NK-92 (cell line): ENCODE data around the gene MTFP1.
"Not testable (repeated sequence)": the region's sequence is repeated elsewhere in the genome, so short reads cannot be mapped to it uniquely, and the experiment has no call there.

Experiments
- DNase-seq: peaks from one replicate; lab custom pipeline; 2025; ENCODE audit not compliant: unreplicated experiment; lab: John Stamatoyannopoulos, UW

The MTFP1 gene

DNA sequence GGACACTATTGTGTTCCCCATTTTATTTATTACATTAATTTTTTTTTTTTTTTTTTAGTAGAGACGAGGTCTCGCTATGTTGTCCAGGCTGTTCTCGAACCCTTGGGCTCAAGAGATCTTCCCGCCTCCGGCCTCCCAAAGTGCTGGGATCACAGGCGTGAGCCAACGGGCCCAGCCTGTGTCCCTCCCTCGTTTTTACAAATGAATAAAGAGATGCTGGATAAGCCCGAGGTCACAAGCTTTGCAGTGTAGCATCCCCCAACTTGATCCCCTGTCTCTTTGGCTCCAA lies 297 bp upstream of the MTFP1 start:
- no peak for DNase-seq

DNA sequence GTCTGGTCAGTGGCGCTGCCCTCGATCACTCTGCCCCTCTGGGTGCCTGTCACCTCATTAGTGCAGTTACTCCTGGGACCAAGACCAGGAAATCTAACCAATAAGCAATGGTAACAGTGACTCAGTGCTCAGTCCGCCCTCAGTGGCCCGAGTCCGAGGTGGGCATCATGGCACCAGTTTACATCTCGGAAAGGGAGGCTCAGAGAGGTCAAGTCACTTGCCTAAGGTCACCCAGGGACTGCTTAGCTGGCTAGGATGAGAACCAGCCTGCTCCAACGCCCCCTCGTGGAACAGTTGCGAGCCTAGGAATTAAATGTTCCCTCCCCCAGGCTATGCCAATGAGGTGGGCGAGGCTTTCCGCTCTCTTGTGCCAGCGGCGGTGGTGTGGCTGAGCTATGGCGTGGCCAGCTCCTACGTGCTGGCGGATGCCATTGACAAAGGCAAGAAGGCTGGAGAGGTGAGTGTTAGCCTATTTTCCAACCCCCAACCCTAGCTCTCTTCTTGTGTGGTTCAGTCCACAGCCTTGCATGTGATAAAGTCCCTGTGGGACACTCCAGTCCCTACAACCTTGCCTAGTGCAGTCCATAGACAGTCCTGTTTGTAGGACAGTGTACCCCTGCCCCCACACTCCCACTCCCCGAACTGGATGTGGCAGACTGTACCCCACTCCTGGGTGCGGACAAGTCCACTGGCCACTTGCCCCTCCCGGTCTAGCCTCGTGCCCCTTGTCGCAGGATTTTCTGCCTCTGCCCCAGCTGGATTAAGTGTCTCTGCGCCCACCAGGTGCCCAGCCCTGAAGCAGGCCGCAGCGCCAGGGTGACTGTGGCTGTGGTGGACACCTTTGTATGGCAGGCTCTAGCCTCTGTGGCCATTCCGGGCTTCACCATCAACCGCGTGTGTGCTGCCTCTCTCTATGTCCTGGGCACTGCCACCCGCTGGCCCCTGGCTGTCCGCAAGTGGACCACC lies 1.1 kb downstream of the MTFP1 start:
- DNase-seq = no peak

DNA sequence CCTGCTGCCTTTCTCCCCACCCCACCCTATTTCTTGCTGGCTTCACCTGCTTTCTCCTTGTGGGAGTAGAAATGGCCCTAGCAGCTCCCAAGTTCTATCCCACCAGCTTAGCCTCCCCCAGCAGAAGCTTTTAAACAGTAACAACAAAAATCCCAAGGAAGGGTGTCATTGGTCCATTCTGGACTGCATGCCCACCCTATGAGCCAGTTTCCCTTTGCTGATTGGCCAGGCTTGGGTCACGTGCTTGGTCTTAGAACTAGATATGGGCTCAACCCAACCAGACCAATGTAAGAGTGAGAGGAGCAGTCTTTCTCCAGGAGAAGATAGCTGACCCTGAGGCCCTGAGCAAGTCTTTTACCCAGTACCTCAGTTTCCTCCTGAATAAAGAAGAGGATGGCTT lies 2.3 kb downstream of the MTFP1 start:
- DNase-seq = no peak

DNA sequence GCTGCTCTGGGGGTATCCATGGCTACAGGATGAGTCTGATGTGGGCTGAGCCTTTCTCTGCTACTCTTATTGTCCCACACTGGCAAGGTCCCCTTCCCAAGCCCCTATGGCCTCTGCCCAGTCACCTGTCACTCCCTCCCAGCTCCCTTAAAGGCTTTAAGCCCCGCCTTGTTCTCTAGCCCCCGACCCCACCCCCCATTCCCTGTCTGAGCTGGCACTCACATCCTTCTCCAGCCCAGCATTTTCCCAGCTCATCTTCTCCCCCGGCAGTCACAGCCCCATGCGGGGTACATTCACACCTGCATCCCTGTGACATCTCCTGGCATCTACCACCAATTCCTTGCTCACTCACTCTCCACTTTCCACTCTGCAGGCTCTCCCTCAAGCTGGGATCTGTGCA lies 4.3 kb downstream of the MTFP1 start:
- no peak for DNase-seq

DNA sequence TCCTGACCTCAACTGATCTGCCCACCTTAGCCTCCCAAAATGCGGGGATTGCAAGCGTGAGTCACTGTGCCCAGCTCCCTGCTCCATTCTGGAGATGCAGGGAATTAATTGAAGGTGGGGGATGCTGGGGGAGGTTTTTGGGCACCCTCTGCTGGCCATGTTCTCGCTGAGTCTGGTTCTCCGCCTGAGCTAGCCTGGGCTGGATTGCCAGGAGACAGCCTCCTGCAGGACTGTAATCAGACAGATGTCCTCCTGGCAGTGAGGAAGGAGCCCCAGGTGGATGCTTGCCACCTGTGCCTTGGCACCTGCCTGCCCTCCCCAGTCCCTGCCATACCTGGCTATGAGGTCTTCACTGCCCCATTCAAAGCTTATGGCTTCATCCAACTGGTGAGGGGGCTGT lies 5.4 kb downstream of the MTFP1 start:
- DNase-seq = no peak

GRCh38 chr22:30432096-30432495 lies 6.5 kb downstream of the MTFP1 start:
- DNase-seq = no peak

DNA sequence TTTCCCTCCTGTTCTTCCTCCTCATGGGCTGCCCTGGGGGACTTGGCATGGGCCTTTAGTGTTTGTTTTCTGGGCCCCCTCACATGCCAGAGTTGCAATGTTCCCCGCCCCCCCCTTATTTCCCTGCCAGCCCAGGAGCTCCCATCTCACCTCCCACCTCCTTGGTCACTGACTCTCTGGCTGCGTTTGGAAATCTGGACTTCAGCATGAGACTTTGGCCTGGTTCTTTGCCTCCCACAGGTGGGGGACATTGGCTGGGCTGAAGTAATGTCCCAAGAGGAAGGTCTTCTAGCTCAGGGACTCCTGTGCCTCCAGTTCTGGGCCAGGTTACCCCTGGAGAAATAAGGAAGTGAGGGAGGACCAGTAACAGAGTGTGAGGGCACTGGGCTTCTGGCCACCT lies 7.0 kb downstream of the MTFP1 start:
- no peak for DNase-seq

DNA sequence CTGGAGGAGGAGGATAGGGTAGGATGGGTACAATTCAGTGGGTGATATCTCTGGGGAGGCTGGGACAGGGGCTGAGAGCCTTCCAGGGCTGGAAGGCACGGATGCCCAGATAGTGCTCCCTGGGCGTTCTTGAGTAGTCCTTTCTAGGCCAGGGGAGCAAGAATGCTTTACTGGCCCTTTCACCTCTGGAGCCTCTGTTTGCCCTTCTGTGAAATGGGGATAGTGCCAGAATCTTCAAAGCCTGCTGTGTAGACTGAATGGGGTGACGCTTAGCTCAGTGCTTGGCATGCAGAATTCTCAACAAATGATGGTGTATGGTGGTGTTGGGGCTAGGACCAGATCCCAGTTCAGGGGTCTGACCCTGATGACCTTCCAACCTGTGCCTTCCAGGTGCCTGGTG lies 7.7 kb downstream of the MTFP1 start:
- no peak for DNase-seq

- DNase-seq = no peak
Measured at GRCh38 chr22:30433773-30434172, 8.2 kb downstream of the MTFP1 start.

- no peak for DNase-seq
Measured at GRCh38 chr22:30434843-30435242, 9.3 kb downstream of the MTFP1 start.

DNA sequence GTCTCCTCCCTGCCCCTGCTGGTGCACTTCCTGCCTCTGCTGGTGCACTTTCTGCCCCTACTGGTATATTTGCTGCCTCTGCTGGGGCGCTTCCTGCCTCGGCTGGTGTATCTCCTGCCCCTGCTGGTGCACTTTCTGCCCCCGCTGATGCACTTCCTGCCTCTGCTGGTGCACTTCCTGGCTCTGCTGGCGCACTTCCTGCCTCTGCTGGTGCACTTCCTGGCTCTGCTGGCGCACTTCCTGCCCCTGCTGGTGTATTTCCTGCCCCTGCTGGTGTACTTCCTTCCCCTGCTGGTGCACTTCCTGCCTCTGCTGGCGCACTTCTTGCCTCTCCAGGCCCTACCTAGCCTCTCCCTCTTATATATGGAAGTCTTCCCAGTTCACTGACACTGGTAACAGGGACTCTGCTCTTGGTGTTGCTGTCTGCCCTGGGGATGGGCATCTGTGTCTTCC lies 10.1 kb downstream of the MTFP1 start:
- peak; percentile 24 for DNase-seq

DNA sequence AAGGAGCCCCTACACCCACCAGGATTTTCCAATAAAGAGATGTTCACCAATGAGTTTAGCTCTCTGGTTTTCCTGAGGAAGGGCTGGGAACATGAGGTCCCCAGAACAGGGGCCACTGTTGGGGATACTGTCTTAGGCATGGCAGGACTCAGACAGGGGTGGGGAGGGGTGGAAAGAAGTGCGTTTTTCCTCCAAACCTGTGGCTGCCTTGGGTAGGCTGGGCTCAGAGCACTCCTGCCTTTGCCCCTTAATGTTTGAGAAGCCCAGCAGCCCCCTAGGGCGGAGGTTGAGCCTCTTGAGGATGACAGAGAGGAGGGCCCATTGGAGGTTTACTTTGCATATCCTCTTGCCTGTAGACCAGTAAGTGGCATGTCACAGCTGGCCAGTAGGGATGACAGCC lies 10.6 kb downstream of the MTFP1 start:
- no peak for DNase-seq

GRCh38 chr22:30438559-30438958 lies 13.0 kb downstream of the MTFP1 start:
- no peak for DNase-seq

GRCh38 chr22:30439226-30439625 lies 13.7 kb downstream of the MTFP1 start:
- DNase-seq = no peak

DNA sequence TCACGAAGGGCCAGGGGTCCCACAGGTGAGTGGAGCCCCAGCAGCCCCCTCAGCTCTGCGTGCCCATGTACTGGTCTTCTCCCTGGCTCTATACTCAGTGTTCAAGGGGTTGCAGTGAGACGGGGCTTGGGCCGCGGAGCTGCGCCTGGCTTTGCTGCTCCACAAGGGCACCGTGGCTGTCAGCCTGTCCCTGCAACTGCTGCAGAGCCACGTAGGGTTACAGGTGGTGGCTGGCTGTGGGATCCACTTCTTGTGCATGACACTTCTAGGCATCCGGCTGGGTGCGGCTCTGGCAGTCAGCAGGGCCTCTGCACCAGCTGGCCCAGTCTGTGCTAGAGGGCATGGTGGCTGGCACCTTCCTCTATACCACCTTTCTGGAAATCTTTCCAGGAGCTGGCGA lies 14.3 kb downstream of the MTFP1 start:
- no peak for DNase-seq

DNA sequence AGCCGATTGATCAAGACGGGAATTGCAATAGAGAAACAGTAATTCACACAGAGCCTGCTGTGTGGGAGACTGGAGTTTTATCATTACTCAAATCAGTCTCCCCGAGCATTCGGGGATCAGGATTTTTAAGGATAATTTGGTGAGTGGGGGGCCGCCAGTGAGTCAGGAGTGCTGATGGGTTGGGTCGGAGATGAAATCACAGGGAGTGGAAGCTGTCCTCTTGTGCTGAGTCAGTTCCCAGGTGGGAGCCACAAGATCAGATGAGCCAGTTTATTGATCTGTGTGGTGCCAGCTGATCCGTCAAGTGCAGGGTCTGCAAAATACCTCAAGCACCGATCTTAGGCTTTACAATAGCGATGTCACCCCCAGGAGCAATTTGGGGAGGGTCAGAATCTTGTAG lies 15.5 kb downstream of the MTFP1 start:
- no peak for DNase-seq

DNA sequence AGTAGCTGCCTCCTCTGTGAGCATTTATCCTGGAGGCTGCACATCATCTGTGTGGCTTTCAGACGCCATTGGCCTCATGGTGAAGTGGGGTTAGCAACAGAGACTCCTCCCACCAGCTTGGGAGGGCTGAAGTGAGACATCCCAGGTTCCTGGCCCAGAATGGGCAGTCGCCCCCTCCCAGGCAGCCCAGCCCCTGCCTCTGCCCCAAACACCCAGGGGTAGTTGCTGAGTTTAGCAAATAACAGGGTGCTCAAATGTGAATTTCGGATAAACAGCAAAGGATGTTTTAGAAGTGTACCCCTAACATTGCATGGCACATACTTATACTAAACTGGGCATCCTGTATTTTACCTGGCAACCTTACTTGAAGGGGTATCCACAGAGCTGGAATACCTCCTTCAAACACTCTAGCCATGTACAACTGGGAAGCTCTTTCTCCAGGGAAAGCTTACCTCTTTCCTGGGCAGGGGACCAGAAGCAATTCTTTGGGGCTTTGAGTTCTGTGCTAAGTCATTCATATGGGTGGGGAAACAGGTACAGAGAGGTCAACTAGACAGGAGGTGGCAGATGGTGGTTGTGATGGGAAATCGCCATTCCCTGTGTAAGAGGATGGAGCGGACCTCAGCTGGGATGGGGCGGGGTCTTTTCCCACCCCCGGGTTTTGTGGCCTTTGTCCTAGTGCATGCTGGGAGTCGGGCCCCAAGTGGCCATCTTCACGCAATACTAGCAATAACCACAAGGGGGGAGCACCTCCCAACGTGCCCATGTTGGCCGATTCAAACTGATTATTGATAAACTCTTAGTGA lies 19.3 kb downstream of the MTFP1 start:
- DNase-seq = no peak

DNA sequence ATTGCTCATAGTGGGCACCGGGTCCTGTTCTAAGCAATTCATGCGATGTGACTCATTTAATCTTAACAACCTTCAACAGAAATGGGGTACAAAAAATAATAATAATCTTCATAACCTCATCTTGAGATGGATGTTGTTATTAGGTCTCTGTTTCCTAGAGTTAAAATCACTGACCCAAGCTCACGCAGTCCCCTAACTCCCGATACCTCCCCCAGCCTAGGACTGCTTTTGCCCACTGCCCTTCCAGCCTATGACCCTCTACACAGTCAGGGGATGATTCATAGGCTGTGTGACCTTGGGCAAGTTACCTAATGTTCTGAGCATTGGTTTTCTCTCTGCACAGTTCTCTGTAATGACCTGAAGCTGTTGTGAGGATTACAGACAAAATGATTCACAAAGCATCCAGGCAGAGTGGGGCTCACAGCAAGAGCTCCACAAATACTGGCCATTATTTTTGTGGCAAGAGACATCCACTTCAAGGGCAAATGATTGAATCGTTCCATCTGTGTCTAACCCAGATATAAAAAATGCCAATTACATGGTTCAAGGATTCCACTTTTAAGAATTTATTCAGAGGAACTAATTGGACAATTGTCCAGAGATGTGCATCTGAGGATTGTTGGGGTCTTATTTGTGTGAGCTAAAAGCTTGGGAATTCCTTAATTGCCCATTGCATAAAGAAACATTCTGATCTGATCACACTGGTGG lies 20.0 kb downstream of the MTFP1 start:
- DNase-seq = no peak

- DNase-seq = no peak
Measured at GRCh38 chr22:30447656-30448055, 22.1 kb downstream of the MTFP1 start.

GRCh38 chr22:30451488-30451887 lies 25.9 kb downstream of the MTFP1 start:
- not testable (repeated sequence) for DNase-seq

DNA sequence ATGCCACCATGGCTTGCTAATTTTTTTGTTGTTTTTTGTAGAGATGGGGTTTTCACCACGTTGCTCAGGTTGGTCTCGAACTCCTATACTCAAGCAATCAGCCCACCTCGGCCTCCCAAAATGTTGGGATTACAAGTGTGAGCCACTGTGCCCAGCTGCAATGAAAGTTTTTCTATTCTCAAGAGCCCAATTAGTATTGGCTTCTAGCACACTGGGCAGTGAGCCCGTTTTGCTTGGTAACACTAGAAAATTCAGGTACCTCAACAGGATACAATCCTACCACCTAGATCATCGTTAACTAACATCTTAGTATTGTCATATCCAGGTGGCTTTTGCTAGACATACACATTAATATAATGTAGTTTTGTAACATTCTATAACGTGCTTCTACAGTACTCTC lies 27.3 kb downstream of the MTFP1 start:
- no peak for DNase-seq
